HCT116 (cell line): ENCODE results near the gene STAB1. TPM values are rescaled to one million over a fixed set of nuclear protein-coding genes. Genes with fewer than 3 reads are reported as not detected.
"Not testable (repeated sequence)": the region's sequence is repeated elsewhere in the genome, so short reads cannot be mapped to it uniquely, and the experiment has no call there.

Source experiments
- ATAC-seq: fragments of 200-7000 bp; cut with Tn5 transposase; 2 replicates; pipeline ENCODE4 v1.9.1; 2020; ENCODE audit warnings: mild to moderate bottlenecking, moderate library complexity
- BruUV-seq: library from RNA; stranded (reverse); fragments of 400-500 nt; replicated peaks from 2 replicates; lab custom pipeline; 2021; lab: Mats Ljungman, UMichigan
- CTCF ChIA-PET: fragments of 300-600 bp; sonication (Branson Sonifier 250); formaldehyde crosslinking; loops from one replicate; lab custom pipeline; 2021; ENCODE audit warnings: antibody characterized with exemption; lab: Charles Lee
- POLR2A ChIA-PET: fragments of 300-600, 350-600 bp; sonication (Branson Sonifier 250); formaldehyde crosslinking; loops from one replicate; lab custom pipeline; 2021; ENCODE audit warnings: antibody characterized with exemption; lab: Charles Lee
- RAD21 ChIA-PET, 2 experiments: fragments of 300-600 bp; sonication (Branson Sonifier 250); formaldehyde crosslinking; loops; one replicate each; lab custom pipeline; 2023; ENCODE audit warnings: low total read pairs in 2 of 2; ENCODE audit not compliant: uncharacterized antibody in 2 of 2, unreplicated experiment in 2 of 2, low non-redundant PET in 1 of 2; lab: Charles Lee
- DNase-seq: peaks from one replicate; pipeline ENCODE4 v3.0.0-alpha.2; 2010; ENCODE audit warnings: low read depth, low spot score
- H2AFZ ChIP-seq: fragments of 200-600 bp; shearing (Covaris generic), sonication (generic); 2 replicates; pipeline ENCODE4 v1.6.1; 2017; ENCODE audit warnings: low read depth, mixed run types, mixed read lengths, antibody characterized with exemption, low read length; ENCODE audit not compliant: poor library complexity, severe bottlenecking
- H3K27ac ChIP-seq: 2 replicates; pipeline ENCODE4 v1.5.1; 2012; ENCODE audit warnings: low read depth, low read length
- H3K27me3 ChIP-seq: fragments of 200-600 bp; sonication (generic); 2 replicates; pipeline ENCODE4 v1.6.1; 2016; ENCODE audit warnings: mixed run types, low read length, mixed read lengths; ENCODE audit not compliant: insufficient read depth
- H3K36me3 ChIP-seq, 2 experiments: fragments of 200-500 bp in 1 of 2; fragments of 200-600 bp in 1 of 2; sonication (Bioruptor generic) in 1 of 2; sonication (generic) in 1 of 2; 2 replicates each; pipeline versions ENCODE4 v1.5.1 to v1.6.1; 2014 to 2016; ENCODE audit warnings: low read length in 2 of 2, inconsistent platforms in 1 of 2, mixed read lengths in 1 of 2, mixed run types in 1 of 2; ENCODE audit not compliant: insufficient read depth in 2 of 2, control insufficient read depth in 1 of 2
- H3K4me1 ChIP-seq, 2 experiments: fragments of 200-600 bp in 1 of 2; sonication (generic) in 1 of 2; 2 replicates each; pipeline versions ENCODE4 v1.5.1 to v1.6.1; 2012 to 2017; ENCODE audit warnings: low read length in 2 of 2, inconsistent platforms in 1 of 2, mild to moderate bottlenecking in 1 of 2, mixed read lengths in 1 of 2, mixed run types in 1 of 2, moderate library complexity in 1 of 2; ENCODE audit not compliant: insufficient read depth in 2 of 2, control insufficient read depth in 1 of 2
- H3K4me2 ChIP-seq: fragments of 200-600 bp; sonication (generic); 2 replicates; pipeline ENCODE4 v1.6.1; 2017; ENCODE audit warnings: mixed run types, low read length, mixed read lengths
- H3K4me3 ChIP-seq, 2 experiments: fragments of 200-600 bp in 1 of 2; sonication (generic) in 1 of 2; replicated peaks in 1 of 2; 2 replicates each; pipeline ENCODE4 v1.5.1; 2011 to 2016; ENCODE audit warnings: low read length in 2 of 2, control low read depth in 1 of 2, low read depth in 1 of 2, mild to moderate bottlenecking in 1 of 2, mixed read lengths in 1 of 2, mixed run types in 1 of 2
- H3K79me2 ChIP-seq: fragments of 200-600 bp; sonication (generic); 2 replicates; pipeline ENCODE4 v1.6.1; 2017; ENCODE audit warnings: mild to moderate bottlenecking, mixed run types, low read length, moderate library complexity, mixed read lengths; ENCODE audit not compliant: insufficient read depth
- H3K9ac ChIP-seq: fragments of 200-600 bp; sonication (generic); 2 replicates; pipeline ENCODE4 v1.6.1; 2016; ENCODE audit warnings: low read length, mixed read lengths
- H3K9me2 ChIP-seq: fragments of 200-600 bp; sonication (generic), shearing (Covaris generic); 2 replicates; pipeline ENCODE4 v1.6.1; 2017; ENCODE audit warnings: mixed run types, mild to moderate bottlenecking, moderate library complexity; ENCODE audit not compliant: insufficient read depth
- H3K9me3 ChIP-seq, 2 experiments: fragments of 200-500 bp in 1 of 2; fragments of 200-600 bp in 1 of 2; sonication (Bioruptor generic) in 1 of 2; sonication (generic) in 1 of 2; 2 replicates each; pipeline ENCODE4 v1.6.1; 2014 to 2017; ENCODE audit warnings: low read length in 2 of 2, mixed read lengths in 2 of 2, inconsistent platforms in 1 of 2, low read depth in 1 of 2, mild to moderate bottlenecking in 1 of 2, mixed run types in 1 of 2, moderate library complexity in 1 of 2; ENCODE audit not compliant: control insufficient read depth in 1 of 2, insufficient read depth in 1 of 2
- H4K20me1 ChIP-seq: fragments of 200-600 bp; sonication (generic), shearing (Covaris generic); 2 replicates; pipeline ENCODE4 v1.6.1; 2017; ENCODE audit warnings: mixed run types, mild to moderate bottlenecking, moderate library complexity; ENCODE audit not compliant: insufficient read depth
- CBX3 ChIP-seq: IDR thresholded peaks from 2 replicates; pipeline ENCODE4 v1.6.1; 2012; ENCODE audit warnings: low read depth
- ELF1 ChIP-seq: IDR thresholded peaks from 2 replicates; pipeline ENCODE4 v1.6.1; 2012; ENCODE audit warnings: low read depth, borderline replicate concordance
- SRF ChIP-seq: IDR thresholded peaks from 2 replicates; pipeline ENCODE4 v1.6.1; 2012; ENCODE audit warnings: low read depth
- YY1 ChIP-seq: IDR thresholded peaks from 2 replicates; pipeline ENCODE4 v1.6.1; 2011; ENCODE audit warnings: low read length, low read depth, moderate library complexity, mild to moderate bottlenecking; ENCODE audit not compliant: insufficient replicate concordance; ENCODE audit errors: extremely low read depth
- intact Hi-C: fragments of 100-400 bp; cut with micrococcal nuclease; formaldehyde crosslinking; loops from 2 replicates; pipeline ENCODE4 v1.10.0; 2022
- total RNA-seq: library from RNA; stranded (reverse); gene quantifications from one replicate; pipeline ENCODE4 v1.2.1, GENCODE V29; 2021; ENCODE audit not compliant: unreplicated experiment
- TF ChIP-seq, protein P1 (sequence below): IDR thresholded peaks from 2 replicates; pipeline ENCODE4 v1.6.1; 2011; ENCODE audit warnings: mild to moderate bottlenecking, low read length, moderate library complexity; ENCODE audit not compliant: insufficient replicate concordance; ENCODE audit errors: extremely low read depth
- TF ChIP-seq, protein P2 (sequence below), 3 experiments: fragments of 200-600 bp in 1 of 3; sonication (generic) in 1 of 3; IDR thresholded peaks in 2 of 3; conservative IDR thresholded peaks in 1 of 3; 2 replicates each; pipeline ENCODE4 v1.5.1; 2012 to 2017; ENCODE audit warnings: low read depth in 2 of 3, low read length in 2 of 3, antibody characterized with exemption in 1 of 3, borderline replicate concordance in 1 of 3, control low read depth in 1 of 3, mild to moderate bottlenecking in 1 of 3, mixed read lengths in 1 of 3, mixed run types in 1 of 3, moderate library complexity in 1 of 3; ENCODE audit not compliant: insufficient read depth in 1 of 3

Gene STAB1
- total RNA-seq, 1 experiment from 2014 or later: 0.44 TPM

DNA sequence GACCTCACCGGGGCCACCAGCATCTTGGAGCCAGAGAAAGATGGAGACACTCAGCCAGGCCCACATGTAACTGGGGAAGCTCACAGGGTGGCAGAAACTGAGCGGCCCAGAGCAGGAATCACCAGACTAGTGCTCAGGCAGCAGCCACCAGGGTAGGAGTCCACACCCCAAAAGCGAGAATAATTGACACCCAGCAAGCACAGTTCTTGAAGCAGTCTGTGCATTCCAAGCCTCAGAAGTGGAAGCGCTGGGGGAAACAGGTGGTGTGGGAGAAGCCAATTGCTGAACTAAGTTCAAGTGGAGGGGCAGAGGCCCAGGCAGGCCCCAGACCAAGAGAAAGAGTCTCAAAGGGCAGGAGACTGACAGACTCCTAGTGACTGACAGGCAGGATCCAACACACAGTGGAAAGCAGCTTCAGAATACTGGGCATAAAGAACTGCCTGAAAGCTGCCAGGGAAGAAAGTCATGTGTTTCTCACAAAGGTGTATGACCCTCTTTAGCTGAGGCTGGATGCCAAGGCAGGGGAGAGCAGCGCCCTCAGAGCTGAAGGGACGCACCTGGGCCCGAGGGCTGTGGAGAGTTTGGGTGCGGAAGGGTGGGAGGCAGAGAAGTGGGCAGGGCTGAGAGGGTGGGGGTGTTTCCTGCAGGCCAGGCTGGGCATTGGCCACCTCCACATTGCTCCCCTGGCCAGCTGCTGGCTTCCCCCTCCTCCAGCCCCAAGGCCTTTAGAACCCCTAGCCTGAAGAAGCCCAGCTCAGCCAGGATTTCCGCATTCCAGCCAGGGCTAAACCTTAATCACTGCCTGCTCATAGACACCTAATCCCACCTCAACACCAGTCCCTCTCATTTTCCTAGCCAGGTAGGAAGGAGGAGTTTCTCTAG, 30.8 kb downstream of the STAB1 start (continued):
- no peak for TF ChIP-seq YY1
- no peak for TF ChIP-seq SRF

DNA sequence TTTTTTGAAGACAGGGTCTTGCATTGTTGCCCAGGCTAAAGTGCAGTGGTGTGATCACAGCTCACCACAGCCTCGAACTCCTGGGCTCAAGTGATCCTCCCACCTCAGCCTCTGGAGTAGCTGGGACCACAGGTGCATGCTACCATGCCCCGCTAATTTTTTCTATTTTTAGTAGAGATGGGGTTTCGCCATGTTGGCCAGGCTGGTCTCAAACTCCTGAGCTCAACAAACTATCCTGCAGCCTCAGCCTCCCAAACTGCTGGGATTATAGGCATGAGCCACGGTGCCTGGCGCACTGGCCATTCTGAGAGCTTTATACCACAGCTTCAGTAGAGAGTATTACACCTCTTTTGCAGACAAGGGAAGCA, 31.5 kb downstream of the STAB1 start:
- peaks cover 13% of the 10 kb centered on the region; the same call in 1 of the 2 replicates for H3K79me2 ChIP-seq
- RAD21 ChIA-PET, intact Hi-C loops: not testable (repeated sequence)

DNA sequence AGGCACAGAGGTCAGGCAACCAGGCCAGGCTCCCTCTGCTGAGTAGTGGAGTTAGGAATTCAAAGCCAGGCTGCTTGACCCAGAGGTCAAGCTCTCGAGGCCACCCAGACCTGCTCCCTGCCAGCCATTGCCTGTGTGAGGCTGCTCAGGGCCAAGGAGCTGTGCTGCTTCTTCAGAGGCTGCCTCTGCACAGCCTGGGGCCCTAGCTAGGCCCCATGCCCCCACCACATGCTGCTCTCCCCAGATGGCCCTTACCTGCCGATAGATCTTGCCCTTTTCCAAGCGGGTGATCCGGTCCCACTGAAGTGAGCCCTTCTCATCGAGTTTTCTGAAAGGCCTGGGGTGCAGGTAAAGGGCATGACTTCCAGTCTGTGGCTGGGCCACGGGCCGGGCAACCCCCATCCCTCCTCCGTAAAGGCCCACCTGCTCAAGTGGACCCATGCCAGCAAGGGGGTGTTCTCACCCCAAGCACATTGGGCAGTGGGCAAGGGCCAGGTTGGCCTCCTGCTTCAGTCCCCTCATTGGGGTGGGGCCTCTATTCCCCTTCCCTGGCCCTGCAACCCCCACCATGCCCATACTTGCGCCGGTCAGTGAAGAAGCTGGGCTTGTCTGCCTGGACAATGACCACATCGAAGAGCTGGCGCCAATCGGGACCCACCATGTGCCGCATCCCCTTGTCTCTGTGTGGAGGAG, 32.0 kb downstream of the STAB1 start:
- H3K9ac ChIP-seq: no peak overlapping the region
- no peak for ATAC-seq
- peaks cover 4 to 12% of the 10 kb centered on the region in 2 experiments; a peak in 3 of 4 replicates for H3K4me1 ChIP-seq
- no peak overlapping the region for H3K4me2 ChIP-seq
- no peaks in the 10 kb centered on the region for H3K27me3 ChIP-seq
- RAD21 ChIA-PET: no interaction called here
- no peak overlapping the region for H3K27ac ChIP-seq
- no peaks in the 10 kb centered on the region for H4K20me1 ChIP-seq
- H3K36me3 ChIP-seq: peaks cover 11 to 17% of the 10 kb centered on the region in 2 experiments
- no peak overlapping the region for H2AFZ ChIP-seq
- peaks cover 18% of the 10 kb centered on the region for H3K79me2 ChIP-seq
- no peaks in the 10 kb centered on the region for H3K9me3 ChIP-seq
- POLR2A ChIA-PET: interaction anchor here (2.7 kb wide), 1 partner anchor 9 kb away, joined by 13 read pairs; the partner anchor contains the start of gene UQCC5
- H3K4me3 ChIP-seq: no peak overlapping the region
- intact Hi-C loops: no loop called here
- no TSS peak for BruUV-seq
- CTCF ChIA-PET: no interaction called here
- no peaks in the 10 kb centered on the region for H3K9me2 ChIP-seq
- no peak for DNase-seq
- TF ChIP-seq CBX3: no peak
- TF ChIP-seq, protein P1, sequence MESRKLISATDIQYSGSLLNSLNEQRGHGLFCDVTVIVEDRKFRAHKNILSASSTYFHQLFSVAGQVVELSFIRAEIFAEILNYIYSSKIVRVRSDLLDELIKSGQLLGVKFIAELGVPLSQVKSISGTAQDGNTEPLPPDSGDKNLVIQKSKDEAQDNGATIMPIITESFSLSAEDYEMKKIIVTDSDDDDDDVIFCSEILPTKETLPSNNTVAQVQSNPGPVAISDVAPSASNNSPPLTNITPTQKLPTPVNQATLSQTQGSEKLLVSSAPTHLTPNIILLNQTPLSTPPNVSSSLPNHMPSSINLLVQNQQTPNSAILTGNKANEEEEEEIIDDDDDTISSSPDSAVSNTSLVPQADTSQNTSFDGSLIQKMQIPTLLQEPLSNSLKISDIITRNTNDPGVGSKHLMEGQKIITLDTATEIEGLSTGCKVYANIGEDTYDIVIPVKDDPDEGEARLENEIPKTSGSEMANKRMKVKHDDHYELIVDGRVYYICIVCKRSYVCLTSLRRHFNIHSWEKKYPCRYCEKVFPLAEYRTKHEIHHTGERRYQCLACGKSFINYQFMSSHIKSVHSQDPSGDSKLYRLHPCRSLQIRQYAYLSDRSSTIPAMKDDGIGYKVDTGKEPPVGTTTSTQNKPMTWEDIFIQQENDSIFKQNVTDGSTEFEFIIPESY: no peak
- no peak for TF ChIP-seq ELF1
- TF ChIP-seq, protein P2, sequence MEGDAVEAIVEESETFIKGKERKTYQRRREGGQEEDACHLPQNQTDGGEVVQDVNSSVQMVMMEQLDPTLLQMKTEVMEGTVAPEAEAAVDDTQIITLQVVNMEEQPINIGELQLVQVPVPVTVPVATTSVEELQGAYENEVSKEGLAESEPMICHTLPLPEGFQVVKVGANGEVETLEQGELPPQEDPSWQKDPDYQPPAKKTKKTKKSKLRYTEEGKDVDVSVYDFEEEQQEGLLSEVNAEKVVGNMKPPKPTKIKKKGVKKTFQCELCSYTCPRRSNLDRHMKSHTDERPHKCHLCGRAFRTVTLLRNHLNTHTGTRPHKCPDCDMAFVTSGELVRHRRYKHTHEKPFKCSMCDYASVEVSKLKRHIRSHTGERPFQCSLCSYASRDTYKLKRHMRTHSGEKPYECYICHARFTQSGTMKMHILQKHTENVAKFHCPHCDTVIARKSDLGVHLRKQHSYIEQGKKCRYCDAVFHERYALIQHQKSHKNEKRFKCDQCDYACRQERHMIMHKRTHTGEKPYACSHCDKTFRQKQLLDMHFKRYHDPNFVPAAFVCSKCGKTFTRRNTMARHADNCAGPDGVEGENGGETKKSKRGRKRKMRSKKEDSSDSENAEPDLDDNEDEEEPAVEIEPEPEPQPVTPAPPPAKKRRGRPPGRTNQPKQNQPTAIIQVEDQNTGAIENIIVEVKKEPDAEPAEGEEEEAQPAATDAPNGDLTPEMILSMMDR (IDR thresholded peaks at IDR 0.05 in 2 of 3, conservative IDR thresholded peaks at IDR 0.05 in 1 of 3; ENCODE audit: borderline replicate concordance in 1 of 3, insufficient read depth in 1 of 3, low read depth in 2 of 3, low read length in 2 of 3): no peak

More for the DNA sequence above, 31.5 kb downstream of the STAB1 start:
- ATAC-seq, BruUV-seq, CTCF ChIA-PET, H2AFZ ChIP-seq, H3K27me3 ChIP-seq, H3K4me2 ChIP-seq, DNase-seq, H3K4me1 ChIP-seq, H3K27ac ChIP-seq, H4K20me1 ChIP-seq, H3K9me2 ChIP-seq, H3K9ac ChIP-seq, H3K9me3 ChIP-seq, H3K4me3 ChIP-seq: not testable (repeated sequence)
- POLR2A ChIA-PET: interaction anchor here (2.7 kb wide), 1 partner anchor 9 kb away, joined by 13 read pairs; the partner anchor contains the start of gene UQCC5
- peaks cover 11 to 17% of the 10 kb centered on the region in 2 experiments for H3K36me3 ChIP-seq
